22Rv1 (cell line): ENCODE results near the gene DNAH1.

ENCODE experiments used
- H3K27ac ChIP-seq: fragments of 450-650 bp; 2 replicates; pipeline ENCODE4 v1.5.1; 2017
- ZFX ChIP-seq: fragments of 450-650 bp; IDR thresholded peaks from 2 replicates; pipeline ENCODE4 v1.6.1; 2017; ENCODE audit warnings: antibody characterized with exemption, borderline replicate concordance
- TF ChIP-seq, protein P1 (sequence below): fragments of 450-650 bp; IDR thresholded peaks from 2 replicates; pipeline ENCODE4 v1.5.1; 2017; ENCODE audit warnings: mild to moderate bottlenecking

DNAH1 gene

GRCh38 chr3:52347716-52348635 lies 31.9 kb downstream of the DNAH1 start:
- H3K27ac ChIP-seq = no peak overlapping the region
- no peak for TF ChIP-seq ZFX
- TF ChIP-seq, protein P1, sequence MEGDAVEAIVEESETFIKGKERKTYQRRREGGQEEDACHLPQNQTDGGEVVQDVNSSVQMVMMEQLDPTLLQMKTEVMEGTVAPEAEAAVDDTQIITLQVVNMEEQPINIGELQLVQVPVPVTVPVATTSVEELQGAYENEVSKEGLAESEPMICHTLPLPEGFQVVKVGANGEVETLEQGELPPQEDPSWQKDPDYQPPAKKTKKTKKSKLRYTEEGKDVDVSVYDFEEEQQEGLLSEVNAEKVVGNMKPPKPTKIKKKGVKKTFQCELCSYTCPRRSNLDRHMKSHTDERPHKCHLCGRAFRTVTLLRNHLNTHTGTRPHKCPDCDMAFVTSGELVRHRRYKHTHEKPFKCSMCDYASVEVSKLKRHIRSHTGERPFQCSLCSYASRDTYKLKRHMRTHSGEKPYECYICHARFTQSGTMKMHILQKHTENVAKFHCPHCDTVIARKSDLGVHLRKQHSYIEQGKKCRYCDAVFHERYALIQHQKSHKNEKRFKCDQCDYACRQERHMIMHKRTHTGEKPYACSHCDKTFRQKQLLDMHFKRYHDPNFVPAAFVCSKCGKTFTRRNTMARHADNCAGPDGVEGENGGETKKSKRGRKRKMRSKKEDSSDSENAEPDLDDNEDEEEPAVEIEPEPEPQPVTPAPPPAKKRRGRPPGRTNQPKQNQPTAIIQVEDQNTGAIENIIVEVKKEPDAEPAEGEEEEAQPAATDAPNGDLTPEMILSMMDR = no peak

DNA sequence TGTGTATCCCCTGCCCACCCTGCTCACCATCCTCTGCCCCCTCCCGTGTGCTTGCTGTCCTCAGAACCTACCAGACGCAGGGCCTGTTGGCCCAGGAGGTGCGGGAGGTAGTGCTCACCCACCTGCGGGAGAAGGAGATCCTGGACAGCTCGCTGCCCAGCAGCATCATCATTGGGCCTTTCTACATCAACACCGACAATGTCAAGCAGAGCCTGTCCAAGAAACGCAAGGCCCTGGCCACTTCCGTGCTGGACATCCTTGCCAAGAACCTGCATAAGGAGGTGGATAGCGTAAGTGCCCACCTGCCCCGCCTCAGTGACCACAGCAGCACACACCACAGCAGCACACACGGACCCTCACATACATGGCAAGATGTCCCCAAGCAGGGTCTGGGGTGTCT lies 33.0 kb downstream of the DNAH1 start:
- no peak for TF ChIP-seq ZFX
- TF ChIP-seq, protein P1 = no peak
- no peak overlapping the region for H3K27ac ChIP-seq

GRCh38 chr3:52349611-52350395 lies 33.7 kb downstream of the DNAH1 start:
- TF ChIP-seq, protein P1 = no peak
- TF ChIP-seq ZFX = no peak
- no peak overlapping the region for H3K27ac ChIP-seq

DNA sequence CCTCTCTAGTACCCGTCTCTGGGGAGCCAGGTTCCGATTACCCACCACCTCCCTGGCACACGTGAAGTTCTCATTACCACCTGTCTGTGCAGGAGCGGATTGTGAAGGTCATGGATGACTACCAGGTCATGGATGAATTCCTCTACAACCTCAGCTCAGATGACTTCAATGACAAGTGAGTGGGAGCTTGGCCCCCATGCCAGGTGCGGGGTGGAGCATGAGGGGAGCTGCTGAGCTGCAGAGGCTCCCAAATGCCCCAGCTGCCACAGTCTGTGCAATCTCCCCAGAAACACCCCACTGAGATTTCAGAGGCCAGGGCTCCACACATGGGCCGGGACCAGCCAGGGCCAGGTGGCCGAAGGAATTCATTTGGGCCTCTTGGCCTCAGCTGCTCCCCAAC lies 34.3 kb downstream of the DNAH1 start:
- TF ChIP-seq, protein P1 = no peak
- no peak for TF ChIP-seq ZFX
- no peak overlapping the region for H3K27ac ChIP-seq

- no peak for TF ChIP-seq ZFX
- TF ChIP-seq, protein P1 = no peak
- H3K27ac ChIP-seq = no peak overlapping the region
Observed at GRCh38 chr3:52350981-52351761, 35.1 kb downstream of the DNAH1 start.

- no peak for TF ChIP-seq ZFX
- TF ChIP-seq, protein P1 = no peak
- H3K27ac ChIP-seq = no peak overlapping the region
Observed at GRCh38 chr3:52351762-52352368, 35.7 kb downstream of the DNAH1 start.
